Mucosa of descending colon (tissue), 3 donors: Measurements from ENCODE around the gene ZNF800. TPM values are rescaled to one million over a fixed set of nuclear protein-coding genes. Genes with fewer than 3 reads are reported as not detected.

Experiments
- ATAC-seq: fragments of 200-7000 bp; cut with Tn5 transposase; one replicate; pipeline ENCODE4 v1.9.1; 2020; ENCODE audit warnings: mild to moderate bottlenecking, moderate library complexity
- DNase-seq, 3 donors: peaks; one replicate each; pipeline ENCODE4 v3.0.0-alpha.2; 2020
- H3K36me3 ChIP-seq: fragments of 200-600 bp; one replicate; pipeline ENCODE4 v1.8.0; 2021; ENCODE audit warnings: low read depth, mild to moderate bottlenecking
- H3K4me1 ChIP-seq: fragments of 200-600 bp; one replicate; pipeline ENCODE4 v1.8.0; 2021; ENCODE audit warnings: low read depth, mild to moderate bottlenecking
- H3K4me3 ChIP-seq: fragments of 200-600 bp; one replicate; pipeline ENCODE4 v1.8.0; 2021; ENCODE audit warnings: mild to moderate bottlenecking
- H3K9me3 ChIP-seq: fragments of 200-600 bp; one replicate; pipeline ENCODE4 v1.8.0; 2021; ENCODE audit warnings: mild to moderate bottlenecking
- intact Hi-C, 2 donors: fragments of 100-400 bp; cut with DNase I in 1 of 2; cut with micrococcal nuclease in 1 of 2; formaldehyde crosslinking; loops; one replicate each; pipeline versions ENCODE4 v1.11.0 to v1.11.1; 2022; cut with DNase I, micrococcal nuclease
- total RNA-seq, 3 donors: library from RNA; stranded (reverse); fragmentation: NEBNext Ultra II Directional in 2 of 3; extraction: Animal tissue kit (Norgen Biotek cat#: 25700) in 2 of 3; gene quantifications; one replicate each; pipeline versions ENCODE4 v1.2.1 to v1.2.4, GENCODE V29; 2021 to 2023
- TF ChIP-seq, protein P1 (sequence below): fragments of 200-600 bp; IDR thresholded peaks from one replicate; pipeline ENCODE4 v1.8.0; 2022; ENCODE audit warnings: antibody characterized with exemption, mild to moderate bottlenecking
- donor health status: DM: no; HTN: no; CAD: no; lungs with moderate emphysema.
- donor health status: DM: no; HTN: no; CAD: no.
- donor health status: DM: no; HTN: yes; CAD: no.

The ZNF800 gene
- total RNA-seq, 3 donors from 2014 or later, result 26.9 to 38.7 (median 35.6) TPM

DNA sequence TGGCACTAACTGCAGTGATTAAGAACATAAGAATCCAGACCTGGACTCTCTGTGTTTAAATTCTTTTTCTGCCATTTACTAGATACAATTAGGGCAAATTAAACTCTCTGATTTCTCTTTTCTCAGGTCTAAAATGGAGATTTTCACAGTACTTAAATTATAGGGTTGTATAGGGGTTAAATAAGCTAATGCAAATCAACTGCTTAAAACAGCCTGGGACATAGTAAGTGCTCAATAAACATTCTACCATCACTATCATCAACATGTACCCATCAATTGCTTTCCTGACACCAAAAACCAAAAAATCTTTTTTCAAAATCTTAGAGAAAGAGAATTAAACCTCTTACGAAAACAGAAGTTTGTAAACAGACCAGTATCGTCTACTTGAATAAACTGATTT lies 4.5 kb downstream of the ZNF800 start:
- DNase-seq (no peak), ATAC-seq (no peak)
- TF ChIP-seq, protein P1, sequence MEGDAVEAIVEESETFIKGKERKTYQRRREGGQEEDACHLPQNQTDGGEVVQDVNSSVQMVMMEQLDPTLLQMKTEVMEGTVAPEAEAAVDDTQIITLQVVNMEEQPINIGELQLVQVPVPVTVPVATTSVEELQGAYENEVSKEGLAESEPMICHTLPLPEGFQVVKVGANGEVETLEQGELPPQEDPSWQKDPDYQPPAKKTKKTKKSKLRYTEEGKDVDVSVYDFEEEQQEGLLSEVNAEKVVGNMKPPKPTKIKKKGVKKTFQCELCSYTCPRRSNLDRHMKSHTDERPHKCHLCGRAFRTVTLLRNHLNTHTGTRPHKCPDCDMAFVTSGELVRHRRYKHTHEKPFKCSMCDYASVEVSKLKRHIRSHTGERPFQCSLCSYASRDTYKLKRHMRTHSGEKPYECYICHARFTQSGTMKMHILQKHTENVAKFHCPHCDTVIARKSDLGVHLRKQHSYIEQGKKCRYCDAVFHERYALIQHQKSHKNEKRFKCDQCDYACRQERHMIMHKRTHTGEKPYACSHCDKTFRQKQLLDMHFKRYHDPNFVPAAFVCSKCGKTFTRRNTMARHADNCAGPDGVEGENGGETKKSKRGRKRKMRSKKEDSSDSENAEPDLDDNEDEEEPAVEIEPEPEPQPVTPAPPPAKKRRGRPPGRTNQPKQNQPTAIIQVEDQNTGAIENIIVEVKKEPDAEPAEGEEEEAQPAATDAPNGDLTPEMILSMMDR, result no peak
- peaks cover 8% of the 10 kb centered on the region for H3K4me1 ChIP-seq
- H3K36me3 ChIP-seq, result no peaks in the 10 kb centered on the region
- intact Hi-C loops, result no loop called here
- no peak overlapping the region for H3K4me3 ChIP-seq
- H3K9me3 ChIP-seq, result no peaks in the 10 kb centered on the region

DNA sequence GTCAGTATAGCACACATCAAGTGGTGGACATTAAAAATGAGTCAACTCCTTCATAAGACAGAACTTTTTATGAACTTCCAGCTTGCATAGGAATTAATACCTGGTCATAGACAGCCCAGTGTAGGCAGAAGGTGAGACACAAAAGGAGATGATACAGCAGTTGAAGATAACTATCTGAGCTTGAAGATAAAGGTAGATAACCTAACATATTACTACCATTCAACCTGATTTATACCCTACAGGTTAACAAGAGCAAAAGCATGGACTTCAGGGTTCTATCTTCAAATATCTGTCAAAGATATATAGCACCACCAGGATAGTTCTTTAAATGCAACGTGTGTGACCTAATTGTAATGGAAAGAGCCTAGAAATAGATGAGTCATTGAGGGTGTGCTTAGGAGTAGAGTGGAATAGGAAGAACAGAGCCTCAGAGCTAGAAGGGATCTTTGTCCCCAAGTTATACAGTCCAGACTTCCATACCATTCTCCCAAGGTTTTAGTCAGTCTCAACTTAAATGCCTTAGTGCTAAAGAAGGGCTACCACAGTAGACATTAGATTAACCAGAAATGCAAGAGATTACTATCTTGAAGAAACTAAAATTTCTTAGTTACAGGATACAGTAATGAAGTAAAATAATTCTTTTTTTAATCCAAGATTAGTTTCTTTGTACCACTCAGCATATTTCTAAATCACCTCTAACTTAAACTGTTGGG lies 9.2 kb downstream of the ZNF800 start:
- H3K4me1 ChIP-seq, result no peaks in the 10 kb centered on the region
- DNase-seq (no peak), ATAC-seq (peak; percentile 98)
- no peak overlapping the region for H3K4me3 ChIP-seq
- H3K36me3 ChIP-seq, result no peaks in the 10 kb centered on the region
- H3K9me3 ChIP-seq, result no peaks in the 10 kb centered on the region
- intact Hi-C loops, result no loop called here
- TF ChIP-seq, protein P1, result no peak

DNA sequence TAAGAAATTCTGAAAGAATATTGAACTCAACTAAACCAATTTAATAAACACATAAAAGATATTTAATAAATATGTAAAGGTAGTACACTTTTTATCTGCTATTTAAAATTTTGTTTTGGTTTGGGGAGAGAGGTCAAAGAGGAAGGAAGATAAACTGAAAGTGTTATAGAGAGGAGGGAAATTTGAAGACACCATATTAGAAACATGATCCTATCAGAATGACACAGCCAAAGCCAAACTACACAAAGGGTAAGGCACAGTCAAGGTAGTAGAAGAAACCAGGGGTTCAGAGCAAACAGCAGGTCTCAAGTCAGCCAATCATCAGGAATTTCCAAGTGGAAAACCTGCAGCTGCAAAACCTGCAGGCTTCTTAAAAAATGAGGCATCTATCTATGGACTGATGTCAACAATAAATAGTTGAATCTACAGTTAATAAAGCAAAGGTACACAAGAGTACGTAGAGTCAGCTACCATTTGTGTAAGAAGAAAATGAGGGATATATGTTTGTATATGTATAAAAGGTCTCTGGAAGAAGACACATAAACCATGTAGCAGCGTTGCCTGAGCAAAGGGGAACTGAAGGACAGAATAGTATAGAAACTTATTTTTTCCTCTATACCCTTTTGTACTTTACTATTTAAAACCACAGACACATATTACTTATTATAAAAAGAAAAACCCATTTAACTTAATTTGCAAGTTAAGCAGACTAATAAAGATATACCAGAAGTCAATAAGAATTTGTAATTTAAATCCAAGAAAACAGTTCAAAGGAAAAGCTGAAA lies 10.0 kb downstream of the ZNF800 start:
- TF ChIP-seq, protein P1, result no peak
- ATAC-seq (no peak), DNase-seq (no peak)
- Histone ChIP-seq H3K36me3 (no peaks in the 10 kb centered on the region), H3K4me3 (no peak overlapping the region), H3K4me1 (no peaks in the 10 kb centered on the region), H3K9me3 (no peaks in the 10 kb centered on the region)
- intact Hi-C loops, result no loop called here

DNA sequence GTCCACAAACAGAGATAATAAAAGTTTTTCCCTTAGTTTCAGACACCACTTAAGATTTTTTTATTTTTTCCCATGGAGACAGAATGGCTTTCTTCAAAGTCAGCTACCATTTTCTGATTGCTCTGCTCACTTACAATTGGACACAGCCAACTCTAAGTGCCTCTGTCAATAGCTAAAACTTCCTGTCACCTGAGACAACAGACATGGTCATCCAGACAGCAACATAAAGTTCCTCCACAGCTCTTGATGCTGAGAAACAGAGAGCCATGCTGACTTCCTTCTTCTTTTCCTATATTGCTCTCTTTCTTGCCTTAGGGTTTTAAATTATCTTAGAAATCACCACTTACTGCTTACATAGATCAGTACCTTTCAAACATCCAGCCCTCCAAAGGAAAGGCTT lies 12.0 kb downstream of the ZNF800 start:
- Histone ChIP-seq H3K4me3 (no peak overlapping the region), H3K4me1 (no peaks in the 10 kb centered on the region), H3K36me3 (no peaks in the 10 kb centered on the region), H3K9me3 (no peaks in the 10 kb centered on the region)
- ATAC-seq (peak; percentile 54), DNase-seq (no peak)
- TF ChIP-seq, protein P1, result no peak
- intact Hi-C loops, result no loop called here

DNA sequence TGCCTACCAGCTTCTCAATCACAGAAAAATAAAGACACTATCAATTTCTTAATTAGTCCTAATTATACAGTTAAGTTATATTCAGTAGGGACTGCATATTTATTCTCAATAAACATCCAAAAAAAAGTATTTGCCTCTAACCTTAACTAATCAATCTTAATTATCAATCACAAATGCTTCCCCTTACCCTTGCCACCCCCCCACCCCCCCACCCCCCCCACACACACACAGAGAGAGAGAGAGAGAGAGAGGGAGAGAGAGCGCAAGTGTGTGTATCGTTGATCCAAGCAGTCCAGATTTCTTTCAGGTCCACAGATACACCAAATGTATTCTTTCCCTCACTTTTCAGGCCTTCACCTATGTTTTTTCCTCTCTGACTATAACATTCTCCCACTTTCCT lies 12.9 kb downstream of the ZNF800 start:
- ATAC-seq, result no peak
- intact Hi-C loops, result no loop called here

More for the DNA sequence above, 12.9 kb downstream of the ZNF800 start:
- no peak for DNase-seq
- H3K4me1 ChIP-seq, result no peaks in the 10 kb centered on the region
- H3K9me3 ChIP-seq, result no peaks in the 10 kb centered on the region
- no peak overlapping the region for H3K4me3 ChIP-seq
- TF ChIP-seq, protein P1, result no peak
- H3K36me3 ChIP-seq, result no peaks in the 10 kb centered on the region
